Stimulated activated CD8-positive, alpha-beta memory T cell treated with anti-CD3 and anti-CD28 coated beads, Interleukin-4, amount 100 ng/mL, for 1 hour (primary cell): ENCODE data around the gene SLC6A9.

ENCODE experiments used
- DNase-seq, 2 donors: peaks; one replicate each; pipeline ENCODE4 v3.0.0-alpha.2; 2020; ENCODE audit warnings: low read depth in 2 of 2, low spot score in 1 of 2

The SLC6A9 gene

DNA sequence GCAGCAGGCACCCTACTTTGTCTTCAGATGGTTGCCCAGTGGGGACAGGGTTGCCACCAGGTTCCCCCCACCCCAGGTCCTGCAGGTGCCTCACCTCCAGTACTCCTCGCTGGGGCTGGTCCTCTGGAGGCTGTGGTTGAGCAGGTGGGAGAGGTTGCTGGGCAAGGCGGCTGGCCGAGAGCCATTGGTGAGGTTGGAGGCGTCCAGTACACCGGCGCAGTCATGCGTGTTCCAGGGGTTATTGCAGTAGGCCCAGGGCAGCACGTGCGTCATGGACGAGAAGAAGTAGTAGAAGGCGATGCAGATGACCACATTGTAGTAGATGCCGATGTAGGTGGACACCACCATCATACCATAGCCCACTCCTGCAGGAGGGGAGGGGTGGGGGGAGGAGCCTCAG is 23.0 kb downstream of the SLC6A9 start:
- DNase-seq: no peak

DNA sequence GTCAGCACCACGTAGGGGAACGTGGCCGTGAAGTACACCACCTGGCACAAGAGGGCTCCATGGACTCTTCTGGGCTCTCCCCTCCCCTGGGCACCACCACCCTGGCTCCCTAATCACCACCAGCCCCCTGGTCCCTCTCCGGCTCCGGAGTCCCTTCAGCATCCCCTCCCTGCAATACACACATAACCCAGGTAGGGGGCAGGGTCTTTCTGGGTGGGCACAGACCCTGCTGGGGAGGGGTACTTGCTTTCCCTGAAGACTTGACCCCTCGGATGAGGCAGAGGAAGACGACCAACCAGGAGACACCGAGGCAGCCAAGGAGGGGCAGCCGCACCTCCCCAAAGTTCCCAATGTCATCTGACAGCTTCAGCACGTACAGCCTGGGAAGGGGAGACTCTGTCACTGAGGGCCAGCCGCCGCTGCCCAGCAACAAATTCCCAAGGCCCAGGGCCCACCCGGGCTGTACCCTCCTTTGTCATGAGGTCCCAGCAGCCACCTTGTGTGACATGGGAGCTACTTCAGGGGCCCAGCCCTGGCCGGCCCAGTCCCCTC is 28.6 kb downstream of the SLC6A9 start:
- DNase-seq: no peak

DNA sequence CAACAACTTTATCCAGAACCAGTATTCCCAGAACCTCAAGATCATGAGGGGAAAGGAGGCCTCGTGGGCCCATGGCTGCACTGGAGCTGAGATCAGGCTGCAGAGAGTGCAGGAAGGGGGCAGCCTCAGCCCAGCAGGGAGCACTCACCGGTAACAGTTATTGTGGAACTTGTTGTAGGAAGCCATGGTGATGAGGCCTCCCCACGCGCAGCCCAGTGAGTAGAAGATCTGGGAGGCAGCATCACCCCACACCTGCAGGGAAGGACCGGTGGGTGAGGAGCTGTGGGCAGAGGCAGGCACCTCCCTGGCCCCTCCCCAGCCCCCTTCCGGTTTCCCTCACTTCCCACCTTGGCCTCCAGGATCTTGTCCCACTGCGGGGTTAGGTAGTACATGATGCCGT is 29.1 kb downstream of the SLC6A9 start:
- no peak for DNase-seq

DNA sequence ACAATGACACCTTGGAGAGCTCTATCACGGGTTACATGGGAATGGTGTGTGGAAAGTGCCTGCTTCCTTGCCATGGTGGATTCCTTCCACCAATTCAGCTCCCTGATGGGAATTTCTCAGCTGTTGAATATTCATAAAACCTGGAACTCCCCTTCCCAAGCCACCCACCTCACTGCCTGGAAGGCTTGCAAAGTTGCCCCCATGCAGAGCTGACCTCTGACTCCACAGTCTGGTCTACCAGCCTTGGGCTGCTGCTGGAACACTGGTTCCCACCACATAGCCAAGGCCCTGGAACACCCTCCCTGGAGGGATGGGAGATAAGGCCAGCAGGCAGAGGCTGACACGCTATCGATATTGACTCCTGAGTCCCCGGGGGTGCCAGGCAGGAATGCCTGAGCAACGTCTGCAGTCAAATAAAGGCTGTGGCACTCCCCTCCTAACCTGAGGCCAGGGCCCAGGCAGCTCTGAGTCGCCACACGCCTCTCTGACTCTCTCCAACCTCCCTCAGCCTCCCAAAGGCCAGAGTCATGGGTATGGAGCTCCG is 31.1 kb downstream of the SLC6A9 start:
- no peak for DNase-seq

DNA sequence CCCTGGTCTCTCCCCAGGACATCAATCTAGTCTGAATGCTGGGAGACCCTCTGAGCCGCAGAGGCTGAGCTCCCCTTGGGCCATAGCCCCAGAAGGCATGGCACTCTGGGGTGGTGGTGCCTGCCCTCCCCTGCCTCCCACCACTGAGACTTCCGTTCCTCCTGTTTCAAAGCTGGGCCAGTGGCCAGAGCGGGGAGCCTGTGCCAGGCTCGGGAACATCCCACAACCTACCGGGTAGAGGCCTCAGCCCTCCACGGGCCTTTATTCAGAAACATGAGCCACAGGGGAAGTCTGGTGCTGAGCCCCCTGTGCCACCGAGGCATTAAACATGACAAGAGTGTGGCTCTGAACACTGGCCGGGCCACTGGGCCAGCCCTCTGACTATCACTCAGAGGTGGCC is 31.8 kb downstream of the SLC6A9 start:
- DNase-seq: no peak

DNA sequence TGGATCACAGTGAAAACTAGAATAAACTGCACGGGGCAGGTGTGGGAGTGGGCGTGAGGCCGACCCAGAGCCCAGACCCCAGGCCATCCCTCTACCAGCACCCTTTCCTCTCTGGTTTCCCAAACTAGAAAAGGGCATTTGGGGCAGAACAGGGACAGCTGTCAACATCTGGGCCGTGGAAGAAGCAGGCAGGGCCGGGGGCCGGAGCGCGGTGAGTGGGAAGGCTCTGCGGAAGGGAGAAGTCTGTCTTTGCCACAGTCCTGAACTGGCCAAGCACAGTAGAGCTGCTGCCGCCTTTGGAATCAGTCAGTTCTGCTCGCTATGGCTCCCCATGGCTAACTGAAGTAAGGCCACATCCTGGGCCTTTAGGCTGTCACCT is 33.3 kb downstream of the SLC6A9 start:
- DNase-seq: no peak

DNA sequence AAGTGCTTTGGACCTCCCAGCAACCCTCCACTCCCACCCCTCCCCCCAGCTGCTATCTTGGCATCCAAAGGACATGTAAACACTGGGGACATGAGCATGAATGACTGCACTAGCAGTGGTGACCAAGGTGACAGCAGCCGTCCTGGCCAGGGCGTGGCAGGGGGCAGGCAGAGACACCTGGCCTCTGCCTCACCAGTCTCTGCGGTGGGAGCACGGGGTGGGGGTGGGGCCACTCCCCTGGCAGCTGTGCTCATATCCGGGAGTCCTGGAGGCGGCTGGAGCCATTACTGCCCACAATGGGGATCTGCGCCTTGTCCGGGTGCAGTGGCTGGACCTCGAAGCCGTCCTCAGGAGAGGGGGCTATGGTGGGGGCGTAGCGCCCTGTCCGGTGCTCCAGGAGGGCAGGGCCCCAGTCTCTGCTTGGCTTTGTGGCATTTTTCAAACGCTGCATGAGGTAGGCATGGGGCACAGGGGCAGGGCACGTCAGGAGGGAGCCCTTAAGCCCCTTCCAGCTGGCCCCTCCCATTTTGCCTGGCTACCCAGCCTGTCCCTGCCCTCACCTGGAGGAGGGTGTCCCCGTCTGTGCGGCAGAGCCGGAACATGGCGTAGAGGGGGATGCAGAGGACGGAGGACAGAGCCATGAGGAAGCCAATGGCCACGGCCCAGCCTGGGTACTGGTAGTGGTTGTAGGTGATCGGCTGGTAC is 33.8 kb downstream of the SLC6A9 start:
- no peak for DNase-seq

DNA sequence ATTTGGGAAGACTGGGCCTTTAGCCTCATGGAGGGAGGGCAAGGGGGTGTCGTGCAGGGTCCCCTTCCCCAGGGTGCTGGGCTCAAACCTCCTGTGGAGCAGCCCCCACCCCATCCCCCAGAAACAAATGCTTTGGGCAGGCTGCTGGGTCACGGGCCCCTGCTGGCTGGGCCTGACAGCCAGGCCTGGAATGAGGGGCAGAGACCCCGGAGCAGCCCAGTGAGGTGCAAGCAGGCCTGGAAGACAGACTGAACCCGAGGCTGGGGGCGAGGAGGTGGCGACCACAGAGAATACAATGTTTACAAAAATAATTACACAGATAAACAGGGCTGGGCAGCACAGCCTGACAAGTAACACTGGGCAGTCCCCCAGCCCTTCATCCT is 34.5 kb downstream of the SLC6A9 start:
- no peak for DNase-seq

DNA sequence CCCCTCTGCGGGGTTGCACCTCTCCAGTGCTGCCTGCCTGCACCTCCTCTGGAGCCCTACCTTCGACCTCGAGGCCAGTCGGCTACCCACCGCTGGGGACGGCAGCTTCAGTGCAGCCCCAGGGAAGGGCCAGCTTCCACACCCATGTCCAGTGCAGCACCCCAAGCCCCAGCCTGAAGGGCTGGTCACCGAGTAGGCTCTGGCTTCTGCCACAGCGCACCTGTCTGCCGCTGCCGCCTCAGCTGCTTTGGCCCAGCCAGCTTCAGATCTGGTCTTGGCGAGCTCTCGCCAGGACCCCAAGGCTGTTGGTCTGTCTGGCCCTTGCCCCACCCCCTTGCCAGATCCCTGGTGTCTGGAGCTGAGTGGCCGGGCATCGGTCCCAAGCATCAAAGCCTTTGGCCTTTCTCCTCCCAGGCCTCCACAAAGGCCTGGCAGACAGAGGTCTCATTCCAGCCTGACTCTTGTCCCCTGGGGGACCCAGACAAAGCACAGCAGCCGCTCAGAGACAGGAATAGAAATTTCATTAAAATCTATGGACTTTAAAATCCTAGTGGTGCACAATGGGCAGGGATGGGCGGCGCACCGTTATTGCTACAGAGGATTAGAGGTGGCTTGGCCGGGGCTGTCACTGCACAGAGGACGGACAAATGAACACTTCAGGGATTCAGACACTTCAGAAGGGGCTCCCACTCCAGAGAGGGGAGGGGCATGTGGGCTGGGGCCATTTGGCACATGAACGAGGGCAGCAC is 35.1 kb downstream of the SLC6A9 start:
- no peak for DNase-seq

DNA sequence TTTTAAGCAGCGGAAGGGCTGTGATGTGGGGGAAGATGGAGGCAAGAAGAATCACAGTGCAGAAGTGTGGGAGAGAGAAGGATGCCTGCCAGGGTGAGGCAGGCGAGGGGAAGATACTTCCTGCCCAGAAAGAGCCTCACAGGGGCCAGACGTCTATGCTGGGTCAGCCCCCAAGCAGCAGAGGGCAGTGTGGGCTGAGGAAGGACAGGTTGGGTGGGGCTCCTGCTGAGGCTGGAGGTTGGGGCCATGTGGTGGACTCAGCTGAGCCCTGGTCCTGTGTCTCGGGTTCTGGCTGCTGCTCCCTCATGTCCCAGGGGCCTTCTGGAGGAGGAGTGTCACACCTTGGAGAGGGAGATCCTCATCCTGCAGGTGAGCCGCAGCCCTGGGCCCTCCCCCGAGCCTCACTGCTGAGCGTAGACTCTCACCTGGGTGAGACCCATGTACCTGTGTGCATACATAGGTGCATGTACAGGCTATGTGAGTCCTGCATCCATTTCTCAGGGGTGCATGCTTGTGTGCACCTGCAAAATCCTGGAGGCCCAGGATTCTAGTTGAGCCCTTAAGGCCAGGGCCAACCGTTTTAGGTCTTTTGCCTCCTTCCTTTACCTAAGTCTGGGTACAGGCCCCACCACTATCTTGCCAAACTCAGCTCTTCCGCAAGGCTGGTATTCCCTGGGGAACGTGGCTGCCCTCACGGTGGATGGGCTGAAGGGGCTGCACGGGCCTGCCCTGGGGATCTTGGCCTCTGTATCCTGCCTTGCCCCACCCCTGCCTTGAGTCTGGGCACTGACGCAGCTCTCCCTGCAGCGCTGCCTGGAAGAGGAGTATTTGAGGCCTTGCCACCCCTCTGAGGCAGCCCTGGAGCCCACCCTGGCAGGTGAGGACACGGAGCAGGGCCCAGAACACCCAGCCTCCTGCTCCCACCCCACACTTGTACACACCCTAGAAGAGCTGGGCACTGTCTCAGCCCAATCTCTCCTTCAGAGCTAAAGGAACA is 36.2 kb downstream of the SLC6A9 start:
- DNase-seq: no peak

DNA sequence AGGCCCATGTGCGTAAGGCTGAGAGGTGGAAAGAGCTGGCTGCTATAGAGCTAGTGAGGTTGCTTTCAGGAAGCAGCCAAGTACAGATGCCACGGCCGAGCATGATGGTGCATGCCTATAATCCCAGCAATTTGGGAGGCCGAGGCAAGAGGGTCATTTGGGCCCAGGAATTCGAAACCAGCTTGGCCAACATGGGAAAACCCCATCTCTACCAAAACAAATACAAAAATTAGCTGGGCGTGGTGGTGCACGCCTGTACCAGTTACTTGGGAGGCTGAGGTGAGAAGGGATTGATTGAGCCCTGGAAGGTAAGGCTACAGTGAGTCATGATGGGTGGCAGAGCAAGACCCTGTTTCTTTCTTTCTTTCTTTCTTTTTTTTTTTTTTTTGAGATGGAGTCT is 37.2 kb downstream of the SLC6A9 start:
- no peak for DNase-seq

DNA sequence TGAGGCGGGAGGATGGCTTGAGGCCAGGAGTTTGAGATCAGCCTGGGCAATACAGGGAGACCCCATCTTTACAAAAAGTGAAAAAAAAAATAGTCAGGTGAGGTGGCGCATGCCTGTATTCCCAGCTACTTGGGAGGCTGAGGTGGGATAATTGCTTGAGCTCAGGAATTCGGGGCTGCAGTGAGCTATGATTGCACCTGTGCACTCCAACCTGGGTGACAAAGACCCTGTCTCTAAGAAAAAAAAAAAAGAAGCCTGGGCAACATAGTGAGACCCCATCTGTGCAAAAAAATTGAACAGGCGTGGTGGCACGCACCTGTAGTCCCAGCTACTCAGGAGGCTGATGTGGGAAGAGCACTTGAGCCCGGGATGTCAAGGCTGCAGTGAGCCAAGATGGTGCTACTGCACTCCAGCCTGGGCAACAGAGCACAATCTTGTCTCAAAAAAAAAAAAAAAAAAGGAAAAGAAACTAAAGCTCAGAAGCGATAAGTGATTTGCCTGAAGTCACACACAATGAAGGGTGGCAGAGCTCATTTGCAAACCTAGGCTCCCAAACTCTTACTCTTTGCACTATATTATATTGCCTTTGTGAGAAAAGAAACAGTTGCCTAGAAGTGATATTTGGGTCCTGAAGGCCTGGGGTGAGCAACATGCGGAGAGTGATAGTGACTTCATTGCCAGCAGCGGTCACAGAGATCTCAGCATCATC is 37.9 kb downstream of the SLC6A9 start:
- DNase-seq: no peak

DNA sequence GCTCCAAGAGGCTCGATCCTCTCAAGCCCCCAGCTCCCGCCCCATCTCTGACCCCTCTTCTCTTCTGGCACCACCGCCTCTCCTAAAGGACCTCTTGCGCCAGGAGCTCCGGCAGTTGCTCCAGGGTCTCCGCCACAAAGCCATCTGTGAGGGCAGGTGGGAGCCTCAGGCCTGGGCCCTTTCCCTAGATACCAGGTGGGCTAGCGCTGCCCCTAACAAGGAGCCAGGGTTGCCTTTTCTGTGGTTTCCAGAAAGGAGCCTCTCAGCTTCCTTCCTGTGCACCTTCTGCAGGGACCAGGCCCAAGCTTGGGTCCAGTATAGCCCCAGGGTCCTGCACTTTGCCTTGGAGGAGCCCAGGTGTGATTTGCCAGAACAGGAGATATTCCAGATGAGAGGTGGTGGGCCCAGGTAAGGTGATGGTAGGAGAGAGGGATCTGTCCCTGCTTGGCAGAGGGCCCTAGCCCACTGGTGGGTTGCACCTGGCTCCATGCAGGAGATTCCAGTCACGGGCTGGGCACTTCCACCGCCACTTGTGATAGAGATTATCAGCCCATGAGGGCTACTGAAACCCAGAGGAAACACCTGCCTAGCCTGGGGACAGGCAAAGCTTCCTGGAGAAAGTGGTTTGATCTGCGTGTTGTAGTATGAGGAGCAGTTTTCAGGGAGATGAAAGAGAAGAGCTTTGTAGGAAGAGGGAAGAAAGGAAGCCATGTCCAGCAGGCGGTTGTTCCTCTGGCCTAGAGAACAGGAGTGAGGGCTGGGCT is 38.8 kb downstream of the SLC6A9 start:
- no peak for DNase-seq

DNA sequence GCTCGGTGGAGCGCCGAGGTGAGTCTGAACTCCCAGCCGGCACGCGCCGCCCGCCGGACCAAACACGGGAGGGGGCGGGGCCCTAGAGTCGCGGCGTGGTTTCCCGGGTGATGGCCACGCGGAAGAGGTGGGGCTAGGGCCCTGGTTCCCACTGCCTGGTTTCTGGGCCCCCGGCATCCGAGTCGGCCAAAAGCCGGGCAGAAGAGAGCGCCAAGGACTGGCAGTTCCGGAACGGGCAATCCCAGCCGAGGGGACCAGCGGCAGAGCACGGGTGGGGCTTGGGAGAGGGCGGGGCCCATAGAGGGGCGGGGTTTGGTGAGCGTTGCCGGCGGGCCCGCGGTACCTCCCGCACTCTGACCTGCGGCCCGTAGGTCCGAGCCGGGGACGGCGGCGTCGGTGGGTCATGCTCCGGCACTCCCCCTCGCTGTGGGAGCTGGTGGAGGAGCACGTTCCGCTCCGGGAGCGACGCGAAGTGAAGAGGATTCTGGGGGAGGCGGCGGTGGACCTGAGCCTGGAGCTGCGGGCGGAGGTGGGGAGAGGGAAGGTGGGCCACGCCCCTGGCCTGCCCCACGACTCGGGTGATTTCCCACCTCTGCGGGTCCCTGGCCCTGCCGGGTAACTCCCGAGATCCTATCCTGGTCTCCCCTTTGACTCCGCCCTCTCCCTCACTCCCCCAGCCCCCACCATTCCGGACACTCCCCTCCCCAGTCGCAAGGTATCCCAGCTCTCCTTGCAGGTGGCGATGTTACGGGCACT is 39.6 kb downstream of the SLC6A9 start, which contains the start of gene CCDC24:
Gene CCDC24 (plus strand): TSS at position 124 of the 756 bp plus-strand sequence. CDS start 280 bp downstream, at position 404.
- peak; percentile 19 to 41 for DNase-seq

DNA sequence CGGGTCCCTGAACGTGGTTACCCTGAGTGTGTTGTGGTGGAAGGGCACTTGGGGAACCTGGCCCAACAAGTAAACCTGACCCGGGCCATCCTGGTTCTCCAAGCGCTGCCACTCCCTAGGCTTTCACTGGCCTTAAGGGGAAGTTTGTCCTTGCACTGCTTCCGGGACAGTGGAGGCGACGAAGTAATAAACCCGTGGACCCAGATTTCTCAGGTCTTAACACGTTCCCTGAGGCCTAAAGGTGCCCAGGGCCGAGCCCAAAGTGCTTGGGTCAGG is 40.1 kb downstream of the SLC6A9 start:
- DNase-seq: no peak

DNA sequence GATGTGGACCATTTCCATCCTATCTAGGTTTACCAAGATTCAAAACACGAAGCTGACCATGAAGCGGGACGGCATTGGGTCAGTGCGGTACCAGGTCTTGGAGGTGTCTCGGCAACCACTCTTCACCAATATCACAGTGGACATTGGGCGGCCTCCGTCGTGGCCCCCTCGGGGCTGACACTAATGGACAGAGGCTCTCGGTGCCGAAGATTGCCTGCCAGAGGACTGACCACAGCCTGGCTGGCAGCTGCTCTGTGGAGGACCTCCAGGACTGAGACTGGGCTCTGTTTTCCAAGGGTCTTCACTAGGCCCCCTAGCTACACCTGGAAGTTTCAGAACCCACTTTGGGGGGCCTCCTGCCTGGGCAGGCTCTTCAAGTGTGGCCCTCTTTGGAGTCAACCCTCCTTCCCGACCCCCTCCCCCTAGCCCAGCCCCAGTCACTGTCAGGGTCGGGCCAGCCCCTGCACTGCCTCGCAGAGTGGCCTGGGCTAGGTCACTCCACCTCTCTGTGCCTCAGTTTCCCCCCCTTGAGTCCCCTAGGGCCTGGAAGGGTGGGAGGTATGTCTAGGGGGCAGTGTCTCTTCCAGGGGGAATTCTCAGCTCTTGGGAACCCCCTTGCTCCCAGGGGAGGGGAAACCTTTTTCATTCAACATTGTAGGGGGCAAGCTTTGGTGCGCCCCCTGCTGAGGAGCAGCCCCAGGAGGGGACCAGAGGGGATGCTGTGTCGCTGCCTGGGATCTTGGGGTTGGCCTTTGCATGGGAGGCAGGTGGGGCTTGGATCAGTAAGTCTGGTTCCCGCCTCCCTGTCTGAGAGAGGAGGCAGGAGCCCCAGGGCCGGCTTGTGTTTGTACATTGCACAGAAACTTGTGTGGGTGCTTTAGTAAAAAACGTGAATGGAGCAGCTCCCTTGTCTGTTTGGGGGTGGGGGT is 40.7 kb downstream of the SLC6A9 start:
- no peak for DNase-seq

DNA sequence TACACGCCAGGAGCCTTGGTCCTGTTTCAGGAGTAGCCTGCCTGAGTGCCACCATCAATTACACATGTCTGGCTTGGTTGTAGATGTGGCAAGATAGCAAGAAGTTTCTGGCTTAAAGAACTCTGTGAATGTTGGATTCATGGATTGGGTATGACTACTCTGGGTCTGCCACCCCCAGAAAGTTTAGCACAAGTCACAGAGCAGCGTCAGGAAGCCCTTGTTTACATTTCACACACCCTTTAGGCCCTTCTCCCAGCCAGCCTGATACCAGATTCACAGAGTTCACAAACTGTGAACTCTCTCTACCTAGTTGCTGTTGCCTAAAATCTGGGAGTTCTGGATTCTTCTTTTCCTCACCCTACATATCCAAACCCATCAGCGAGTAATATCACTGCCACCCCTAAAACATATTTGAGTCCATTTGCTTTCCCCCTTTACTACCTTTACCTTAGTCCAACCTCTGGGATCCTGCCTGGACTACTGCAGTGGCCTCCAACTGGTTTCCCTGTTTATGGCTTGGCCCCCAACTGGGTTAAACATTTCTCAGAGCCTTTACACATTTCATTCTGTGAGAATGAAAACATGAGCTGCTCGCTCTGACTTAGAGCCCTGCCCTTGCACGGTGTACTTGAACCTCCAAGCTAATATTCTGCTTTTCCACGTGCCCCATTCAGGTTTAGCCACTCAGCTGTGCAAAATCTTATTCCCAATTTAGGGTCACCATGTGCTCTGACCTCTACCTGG is 43.9 kb downstream of the SLC6A9 start:
- no peak for DNase-seq
